Parathyroid adenoma (tissue), 2 donors: Measurements from ENCODE around the gene MDK.

Experiments used
- H2AFZ ChIP-seq: fragments of 300-600 bp; sonication (generic); one replicate; pipeline ENCODE4 v1.7.0; 2017; ENCODE audit warnings: antibody characterized with exemption, mild to moderate bottlenecking
- H3K27ac ChIP-seq: fragments of 300-600 bp; sonication (generic); one replicate; pipeline ENCODE4 v1.7.0; 2017
- H3K27me3 ChIP-seq: fragments of 300-600 bp; sonication (generic); one replicate; pipeline ENCODE4 v1.7.0; 2017; ENCODE audit warnings: low read length; ENCODE audit not compliant: control insufficient read depth, insufficient read depth
- H3K36me3 ChIP-seq: fragments of 300-600 bp; sonication (generic); one replicate; pipeline ENCODE4 v1.7.0; 2017; ENCODE audit warnings: low read length; ENCODE audit not compliant: control insufficient read depth, insufficient read depth
- H3K4me1 ChIP-seq: fragments of 300-600 bp; sonication (generic); one replicate; pipeline ENCODE4 v1.7.0; 2017; ENCODE audit warnings: control low read depth
- H3K4me2 ChIP-seq: fragments of 300-600 bp; sonication (generic); one replicate; pipeline ENCODE4 v1.7.0; 2017; ENCODE audit warnings: low read length
- H3K4me3 ChIP-seq: fragments of 300-600 bp; sonication (generic); one replicate; pipeline ENCODE4 v1.7.0; 2017; ENCODE audit warnings: low read depth, low read length
- H3K79me2 ChIP-seq: fragments of 300-600 bp; sonication (generic); one replicate; pipeline ENCODE4 v1.7.0; 2017; ENCODE audit warnings: control low read depth
- H3K9ac ChIP-seq: fragments of 300-600 bp; sonication (generic); one replicate; pipeline ENCODE4 v1.7.0; 2017; ENCODE audit warnings: mild to moderate bottlenecking
- H3K9me3 ChIP-seq: fragments of 300-600 bp; sonication (generic); one replicate; pipeline ENCODE4 v1.7.0; 2017; ENCODE audit warnings: low read length; ENCODE audit not compliant: control insufficient read depth
- CTCF ChIP-seq: fragments of 300-600 bp; sonication (generic); IDR thresholded peaks from one replicate; pipeline ENCODE4 v1.7.0; 2017; ENCODE audit warnings: antibody characterized with exemption, mild to moderate bottlenecking
- donor health status: primary hyperparathyroidism.

MDK gene

GRCh38 chr11:46413760-46414465 is 32.4 kb downstream of the MDK start:
- H3K4me1 ChIP-seq: peaks cover 31% of the 10 kb centered on the region
- H3K9ac ChIP-seq: no peak overlapping the region
- no peak overlapping the region for H3K4me3 ChIP-seq
- H3K79me2 ChIP-seq: no peaks in the 10 kb centered on the region
- peak overlapping the region; percentile 95 for H3K27ac ChIP-seq
- no peak overlapping the region for H2AFZ ChIP-seq
- H3K9me3 ChIP-seq: no peaks in the 10 kb centered on the region
- H3K4me2 ChIP-seq: no peak overlapping the region
- no peaks in the 10 kb centered on the region for H3K27me3 ChIP-seq
- no peaks in the 10 kb centered on the region for H3K36me3 ChIP-seq
- TF ChIP-seq CTCF: no peak

GRCh38 chr11:46414466-46414796 is 33.0 kb downstream of the MDK start:
- TF ChIP-seq CTCF: no peak
- H2AFZ ChIP-seq: no peak overlapping the region

GRCh38 chr11:46414879-46415278 is 33.4 kb downstream of the MDK start:
- H3K27ac ChIP-seq: peak overlapping the region; percentile 95
- no peak overlapping the region for H2AFZ ChIP-seq
- no peaks in the 10 kb centered on the region for H3K9me3 ChIP-seq
- H3K79me2 ChIP-seq: no peaks in the 10 kb centered on the region
- no peak overlapping the region for H3K4me2 ChIP-seq
- H3K27me3 ChIP-seq: no peaks in the 10 kb centered on the region
- H3K36me3 ChIP-seq: no peaks in the 10 kb centered on the region
- H3K4me3 ChIP-seq: no peak overlapping the region
- H3K4me1 ChIP-seq: peaks cover 31% of the 10 kb centered on the region
- no peak for TF ChIP-seq CTCF
- H3K9ac ChIP-seq: no peak overlapping the region

More at GRCh38 chr11:46414466-46414796, 33.0 kb downstream of the MDK start:
- Histone ChIP-seq H3K79me2 (no peaks in the 10 kb centered on the region), H3K9ac (no peak overlapping the region), H3K4me1 (peaks cover 31% of the 10 kb centered on the region), H3K27ac (peak overlapping the region; percentile 95), H3K4me3 (no peak overlapping the region), H3K36me3 (no peaks in the 10 kb centered on the region), H3K27me3 (no peaks in the 10 kb centered on the region), H3K9me3 (no peaks in the 10 kb centered on the region), H3K4me2 (no peak overlapping the region)

GRCh38 chr11:46417711-46418110 is 36.2 kb downstream of the MDK start:
- H3K9ac ChIP-seq: no peak overlapping the region
- H3K79me2 ChIP-seq: no peaks in the 10 kb centered on the region
- no peak overlapping the region for H3K4me3 ChIP-seq
- H3K9me3 ChIP-seq: no peaks in the 10 kb centered on the region
- no peak overlapping the region for H2AFZ ChIP-seq
- TF ChIP-seq CTCF: no peak
- no peaks in the 10 kb centered on the region for H3K36me3 ChIP-seq
- no peak overlapping the region for H3K4me2 ChIP-seq
- peak overlapping the region; percentile 95 for H3K27ac ChIP-seq
- no peaks in the 10 kb centered on the region for H3K27me3 ChIP-seq
- H3K4me1 ChIP-seq: peaks cover 43% of the 10 kb centered on the region

GRCh38 chr11:46418751-46419150 is 37.3 kb downstream of the MDK start:
- H3K9me3 ChIP-seq: no peaks in the 10 kb centered on the region
- H3K79me2 ChIP-seq: no peaks in the 10 kb centered on the region
- no peak overlapping the region for H2AFZ ChIP-seq
- no peak overlapping the region for H3K9ac ChIP-seq
- peak overlapping the region; percentile 19 for H3K27ac ChIP-seq
- no peak for TF ChIP-seq CTCF
- no peak overlapping the region for H3K4me2 ChIP-seq
- H3K4me1 ChIP-seq: peaks cover 47% of the 10 kb centered on the region
- no peaks in the 10 kb centered on the region for H3K27me3 ChIP-seq
- H3K4me3 ChIP-seq: no peak overlapping the region
- no peaks in the 10 kb centered on the region for H3K36me3 ChIP-seq
